ENCODE results near the gene LHFPL3.

LHFPL3 gene

GRCh38 chr7:104497379-104497967 is 169.1 kb downstream of the LHFPL3 start:
- Histone ChIP-seq H3K36me3 (no peaks in the 10 kb centered on the region), H3K9me3 (no peaks in the 10 kb centered on the region), H3K4me1 (ENCODE audit: control insufficient read depth in 1 of 2, insufficient read depth in 1 of 2, low read depth in 1 of 2, low read length in 1 of 2) (no peaks in the 10 kb centered on the region), H3K27ac (no peak overlapping the region), H3K27me3 (no peaks in the 10 kb centered on the region), H3K4me3 (ENCODE audit: low read depth in 1 of 2, low read length in 1 of 2) (no peak overlapping the region)
- TF ChIP-seq CTCF (IDR thresholded peaks at IDR 0.05), result no peak

GRCh38 chr7:104499975-104500374 is 171.6 kb downstream of the LHFPL3 start:
- H3K4me3 ChIP-seq (ENCODE audit: low read depth in 1 of 2, low read length in 1 of 2), result no peak overlapping the region
- no peaks in the 10 kb centered on the region for H3K36me3 ChIP-seq
- no peaks in the 10 kb centered on the region for H3K4me1 ChIP-seq (ENCODE audit: control insufficient read depth in 1 of 2, insufficient read depth in 1 of 2, low read depth in 1 of 2, low read length in 1 of 2)
- no peaks in the 10 kb centered on the region for H3K9me3 ChIP-seq
- no peak overlapping the region for H3K27ac ChIP-seq
- no peaks in the 10 kb centered on the region for H3K27me3 ChIP-seq
- TF ChIP-seq CTCF (IDR thresholded peaks at IDR 0.05), result no peak

GRCh38 chr7:104509874-104510273 is 181.5 kb downstream of the LHFPL3 start:
- no peak for TF ChIP-seq CTCF (IDR thresholded peaks at IDR 0.05)
- H3K36me3 ChIP-seq, result no peaks in the 10 kb centered on the region
- no peak overlapping the region for H3K27ac ChIP-seq
- H3K4me1 ChIP-seq (ENCODE audit: control insufficient read depth in 1 of 2, insufficient read depth in 1 of 2, low read depth in 1 of 2, low read length in 1 of 2), result no peaks in the 10 kb centered on the region
- no peaks in the 10 kb centered on the region for H3K9me3 ChIP-seq
- H3K4me3 ChIP-seq (ENCODE audit: low read depth in 1 of 2, low read length in 1 of 2), result no peak overlapping the region
- no peaks in the 10 kb centered on the region for H3K27me3 ChIP-seq

- Histone ChIP-seq H3K9me3 (no peaks in the 10 kb centered on the region), H3K4me1 (ENCODE audit: control insufficient read depth in 1 of 2, insufficient read depth in 1 of 2, low read depth in 1 of 2, low read length in 1 of 2) (no peaks in the 10 kb centered on the region), H3K27me3 (no peaks in the 10 kb centered on the region), H3K27ac (no peak overlapping the region), H3K36me3 (no peaks in the 10 kb centered on the region), H3K4me3 (ENCODE audit: low read depth in 1 of 2, low read length in 1 of 2) (no peak overlapping the region)
- no peak for TF ChIP-seq CTCF (IDR thresholded peaks at IDR 0.05)
Measured at GRCh38 chr7:104524853-104525252, 196.4 kb downstream of the LHFPL3 start.

- H3K9me3 ChIP-seq, result no peaks in the 10 kb centered on the region
- H3K4me3 ChIP-seq (ENCODE audit: low read depth in 1 of 2, low read length in 1 of 2), result no peak overlapping the region
- no peak overlapping the region for H3K27ac ChIP-seq
- H3K36me3 ChIP-seq, result no peaks in the 10 kb centered on the region
- H3K27me3 ChIP-seq, result no peaks in the 10 kb centered on the region
- TF ChIP-seq CTCF (IDR thresholded peaks at IDR 0.05), result no peak
- no peaks in the 10 kb centered on the region for H3K4me1 ChIP-seq (ENCODE audit: control insufficient read depth in 1 of 2, insufficient read depth in 1 of 2, low read depth in 1 of 2, low read length in 1 of 2)
Measured at GRCh38 chr7:104528142-104528541, 199.7 kb downstream of the LHFPL3 start.

GRCh38 chr7:104529567-104529966 is 201.2 kb downstream of the LHFPL3 start:
- Histone ChIP-seq H3K4me3 (ENCODE audit: low read depth in 1 of 2, low read length in 1 of 2) (no peak overlapping the region), H3K27me3 (no peaks in the 10 kb centered on the region), H3K4me1 (ENCODE audit: control insufficient read depth in 1 of 2, insufficient read depth in 1 of 2, low read depth in 1 of 2, low read length in 1 of 2) (no peaks in the 10 kb centered on the region), H3K9me3 (no peaks in the 10 kb centered on the region), H3K27ac (no peak overlapping the region), H3K36me3 (no peaks in the 10 kb centered on the region)
- TF ChIP-seq CTCF (IDR thresholded peaks at IDR 0.05), result no peak

All from neutrophil (primary cell).